ENCODE results near the gene CKAP5.

CKAP5 gene

GRCh38 chr11:46845740-46846509, at the start of gene CKAP5:
Gene CKAP5 (minus strand): TSS chr11:46846280. CDS start chr11:46821231, 25,049 bp downstream.
- DNase-seq (ENCODE audit: low read depth in 2 of 3, low spot score in 1 of 3): peak; percentile 75 to 83 (median 79)

GRCh38 chr11:46895821-46896220, 49.7 kb upstream of the CKAP5 start:
- no peak for DNase-seq (ENCODE audit: low read depth in 2 of 3, low spot score in 1 of 3)

GRCh38 chr11:46894961-46895360, 48.9 kb upstream of the CKAP5 start:
- DNase-seq (ENCODE audit: low read depth in 2 of 3, low spot score in 1 of 3): no peak

- no peak for DNase-seq (ENCODE audit: low read depth in 2 of 3, low spot score in 1 of 3)
Measured at GRCh38 chr11:46894506-46894905, 48.4 kb upstream of the CKAP5 start.

GRCh38 chr11:46892838-46893237, 46.8 kb upstream of the CKAP5 start:
- DNase-seq (ENCODE audit: low read depth in 2 of 3, low spot score in 1 of 3): no peak

GRCh38 chr11:46892109-46892508, 46.0 kb upstream of the CKAP5 start:
- DNase-seq (ENCODE audit: low read depth in 2 of 3, low spot score in 1 of 3): no peak

GRCh38 chr11:46890665-46891064, 44.6 kb upstream of the CKAP5 start:
- no peak for DNase-seq (ENCODE audit: low read depth in 2 of 3, low spot score in 1 of 3)

- peak; percentile 44 to 85 (median 62) for DNase-seq (ENCODE audit: low read depth in 2 of 3, low spot score in 1 of 3)
Measured at GRCh38 chr11:46889689-46890475, 43.8 kb upstream of the CKAP5 start.

- no peak for DNase-seq (ENCODE audit: low read depth in 2 of 3, low spot score in 1 of 3)
Measured at GRCh38 chr11:46889251-46889650, 43.2 kb upstream of the CKAP5 start.

- no peak for DNase-seq (ENCODE audit: low read depth in 2 of 3, low spot score in 1 of 3)
Measured at GRCh38 chr11:46888636-46889035, 42.6 kb upstream of the CKAP5 start.

GRCh38 chr11:46886211-46886610, 40.1 kb upstream of the CKAP5 start:
- DNase-seq (ENCODE audit: low read depth in 2 of 3, low spot score in 1 of 3): no peak

- no peak for DNase-seq (ENCODE audit: low read depth in 2 of 3, low spot score in 1 of 3)
Measured at GRCh38 chr11:46879056-46879585, 33.0 kb upstream of the CKAP5 start.

GRCh38 chr11:46877580-46877979, 31.5 kb upstream of the CKAP5 start:
- DNase-seq (ENCODE audit: low read depth in 2 of 3, low spot score in 1 of 3): no peak

- no peak for DNase-seq (ENCODE audit: low read depth in 2 of 3, low spot score in 1 of 3)
Measured at GRCh38 chr11:46876471-46876870, 30.4 kb upstream of the CKAP5 start.

- DNase-seq (ENCODE audit: low read depth in 2 of 3, low spot score in 1 of 3): no peak
Measured at GRCh38 chr11:46874586-46874985, 28.5 kb upstream of the CKAP5 start.

- DNase-seq (ENCODE audit: low read depth in 2 of 3, low spot score in 1 of 3): no peak
Measured at GRCh38 chr11:46868912-46869311, 22.8 kb upstream of the CKAP5 start.

- DNase-seq (ENCODE audit: low read depth in 2 of 3, low spot score in 1 of 3): no peak
Measured at GRCh38 chr11:46865340-46865739, 19.3 kb upstream of the CKAP5 start.

GRCh38 chr11:46860218-46860617, 14.1 kb upstream of the CKAP5 start:
- no peak for DNase-seq (ENCODE audit: low read depth in 2 of 3, low spot score in 1 of 3)

- no peak for DNase-seq (ENCODE audit: low read depth in 2 of 3, low spot score in 1 of 3)
Measured at GRCh38 chr11:46858920-46859546, 13.0 kb upstream of the CKAP5 start.

GRCh38 chr11:46857666-46858065, 11.6 kb upstream of the CKAP5 start:
- no peak for DNase-seq (ENCODE audit: low read depth in 2 of 3, low spot score in 1 of 3)

- DNase-seq (ENCODE audit: low read depth in 2 of 3, low spot score in 1 of 3): no peak
Measured at GRCh38 chr11:46856605-46857343, 10.7 kb upstream of the CKAP5 start.

All from stimulated activated CD4-positive, alpha-beta T cell treated with anti-CD3 and anti-CD28 coated beads, Interleukin-12 subunit alpha, Interleukin-12 subunit beta, amount 100 ng/mL, for 48 hours (primary cell).